Vagina (tissue), 2 donors: Measurements from ENCODE around the gene PRDM7.

Source experiments
- POLR2A ChIP-seq, 2 donors: fragments of 450-650 bp; IDR thresholded peaks; one replicate each; pipeline ENCODE4 v1.6.1; 2017; ENCODE audit warnings: antibody characterized with exemption in 2 of 2, mild to moderate bottlenecking in 2 of 2, moderate library complexity in 2 of 2
- POLR2AphosphoS5 ChIP-seq, 2 donors: sonication (generic); formaldehyde crosslinking; IDR thresholded peaks; one replicate each; pipeline ENCODE4 v1.9.0; 2017; ENCODE audit warnings: antibody characterized with exemption in 2 of 2, mild to moderate bottlenecking in 2 of 2, low read depth in 1 of 2; ENCODE audit not compliant: insufficient read depth in 1 of 2
- TF ChIP-seq, protein P1 (sequence below), 3 experiments: fragments of 450-650 bp in 2 of 3; fragments of 200-600 bp in 1 of 3; sonication (generic) in 1 of 3; IDR thresholded peaks; one replicate each; pipeline ENCODE4 v1.5.1; 2017 to 2019; ENCODE audit warnings: antibody characterized with exemption in 3 of 3, mild to moderate bottlenecking in 2 of 3, moderate library complexity in 2 of 3

DNA sequence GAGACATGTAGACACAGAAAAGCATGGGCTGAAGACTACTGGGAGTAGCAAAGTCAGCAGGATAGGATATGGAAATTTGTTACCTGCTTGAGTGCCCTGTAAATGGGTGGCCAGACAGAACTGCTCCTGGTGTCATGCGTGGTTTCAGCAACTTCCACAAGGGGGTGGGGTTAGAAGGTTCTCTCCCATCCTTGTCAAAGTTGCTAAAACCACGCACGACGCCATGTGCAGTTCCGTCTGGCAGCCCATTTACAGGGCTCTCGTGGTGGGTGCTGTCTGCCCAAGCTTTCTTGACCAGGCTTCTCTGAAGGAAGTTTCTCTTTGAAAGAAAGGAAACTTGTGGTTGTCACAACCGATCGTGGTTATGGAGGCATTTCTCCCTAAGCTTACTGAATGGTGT lies 51.0 kb downstream of the PRDM7 start:
- TF ChIP-seq, protein P1, sequence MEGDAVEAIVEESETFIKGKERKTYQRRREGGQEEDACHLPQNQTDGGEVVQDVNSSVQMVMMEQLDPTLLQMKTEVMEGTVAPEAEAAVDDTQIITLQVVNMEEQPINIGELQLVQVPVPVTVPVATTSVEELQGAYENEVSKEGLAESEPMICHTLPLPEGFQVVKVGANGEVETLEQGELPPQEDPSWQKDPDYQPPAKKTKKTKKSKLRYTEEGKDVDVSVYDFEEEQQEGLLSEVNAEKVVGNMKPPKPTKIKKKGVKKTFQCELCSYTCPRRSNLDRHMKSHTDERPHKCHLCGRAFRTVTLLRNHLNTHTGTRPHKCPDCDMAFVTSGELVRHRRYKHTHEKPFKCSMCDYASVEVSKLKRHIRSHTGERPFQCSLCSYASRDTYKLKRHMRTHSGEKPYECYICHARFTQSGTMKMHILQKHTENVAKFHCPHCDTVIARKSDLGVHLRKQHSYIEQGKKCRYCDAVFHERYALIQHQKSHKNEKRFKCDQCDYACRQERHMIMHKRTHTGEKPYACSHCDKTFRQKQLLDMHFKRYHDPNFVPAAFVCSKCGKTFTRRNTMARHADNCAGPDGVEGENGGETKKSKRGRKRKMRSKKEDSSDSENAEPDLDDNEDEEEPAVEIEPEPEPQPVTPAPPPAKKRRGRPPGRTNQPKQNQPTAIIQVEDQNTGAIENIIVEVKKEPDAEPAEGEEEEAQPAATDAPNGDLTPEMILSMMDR (IDR thresholded peaks at IDR 0.05), result no peak
- TF ChIP-seq POLR2A (IDR thresholded peaks at IDR 0.05) (no peak), POLR2AphosphoS5 (IDR thresholded peaks at IDR 0.05; ENCODE audit: insufficient read depth in 1 of 2, low read depth in 1 of 2) (no peak)
